Hepatocyte (in vitro differentiated cells): ENCODE data around the gene DEDD2. TPM values are rescaled to one million over a fixed set of nuclear protein-coding genes. Genes with fewer than 3 reads are reported as not detected.

Source experiments
- DNase-seq: peaks from one replicate; pipeline ENCODE4 v3.0.0-alpha.2; 2016; ENCODE audit warnings: low spot score
- H2AFZ ChIP-seq: fragments of 200-600 bp; sonication (generic); 2 replicates; pipeline ENCODE4 v1.6.0; 2016; ENCODE audit warnings: antibody characterized with exemption, mild to moderate bottlenecking
- H3K27ac ChIP-seq: fragments of 200-600 bp; sonication (generic); 2 replicates; pipeline ENCODE4 v1.5.1; 2016; ENCODE audit warnings: mild to moderate bottlenecking
- H3K27me3 ChIP-seq: fragments of 200-600 bp; sonication (generic); 2 replicates; pipeline ENCODE4 v1.6.1; 2016
- H3K36me3 ChIP-seq: fragments of 200-600 bp; sonication (generic); replicated peaks from 2 replicates; pipeline ENCODE4 v1.5.1; 2016; ENCODE audit warnings: low read depth; ENCODE audit not compliant: insufficient read depth
- H3K4me1 ChIP-seq: fragments of 200-600 bp; sonication (generic); 2 replicates; pipeline ENCODE4 v1.5.1; 2016; ENCODE audit warnings: mild to moderate bottlenecking, moderate library complexity; ENCODE audit not compliant: insufficient read depth
- H3K4me2 ChIP-seq: fragments of 200-600 bp; sonication (generic); 2 replicates; pipeline ENCODE4 v1.6.0; 2016
- H3K4me3 ChIP-seq: fragments of 200-600 bp; sonication (generic); 2 replicates; pipeline ENCODE4 v1.5.1; 2016; ENCODE audit warnings: mild to moderate bottlenecking
- H3K79me2 ChIP-seq: fragments of 200-600 bp; sonication (generic); 2 replicates; pipeline ENCODE4 v1.6.0; 2017; ENCODE audit warnings: mild to moderate bottlenecking
- H3K9me2 ChIP-seq: fragments of 200-600 bp; sonication (generic); replicated peaks from 2 replicates; pipeline ENCODE4 v1.6.0; 2017; ENCODE audit warnings: mild to moderate bottlenecking; ENCODE audit not compliant: insufficient read depth
- H3K9me3 ChIP-seq: fragments of 200-600 bp; sonication (generic); 2 replicates; pipeline ENCODE4 v1.5.1; 2016; ENCODE audit warnings: low read depth, mild to moderate bottlenecking
- H4K20me1 ChIP-seq: fragments of 200-600 bp; sonication (generic); 2 replicates; pipeline ENCODE4 v1.6.0; 2016; ENCODE audit warnings: mild to moderate bottlenecking; ENCODE audit not compliant: insufficient read depth, poor library complexity, severe bottlenecking
- CTCF ChIP-seq: fragments of 200-600 bp; sonication (generic); IDR thresholded peaks from 2 replicates; pipeline ENCODE4 v1.5.1; 2016; ENCODE audit warnings: antibody characterized with exemption, mild to moderate bottlenecking; ENCODE audit not compliant: poor library complexity
- EZH2 ChIP-seq: fragments of 200-600 bp; sonication (generic); IDR thresholded peaks from 2 replicates; pipeline ENCODE4 v1.6.1; 2016; ENCODE audit warnings: antibody characterized with exemption, mild to moderate bottlenecking, borderline replicate concordance
- EZH2phosphoT487 ChIP-seq: fragments of 200-600 bp; sonication (generic); IDR thresholded peaks from one replicate; pipeline ENCODE4 v1.6.1; 2018; ENCODE audit warnings: antibody characterized with exemption, mild to moderate bottlenecking, low read depth, moderate library complexity; ENCODE audit not compliant: unreplicated experiment, severe bottlenecking
- WGBS: methylation state at CpG from one replicate; pipeline ENCODE4 v1.1.6; 2016; ENCODE audit warnings: low lambda C conversion rate; ENCODE audit errors: missing lambda C conversion rate; 5-methylcytosine and 5-hydroxymethylcytosine counted together
- polyA plus RNA-seq: library from polyadenylated mRNA; unstranded; fragments of >200 nt; fragmentation: Nextera tagmentation; extraction: Ambion mirVana; gene quantifications from 2 replicates; pipeline ENCODE4 v1.2.1, GENCODE V29; 2016
- total RNA-seq: library from RNA; depleted of rRNA; stranded (reverse); fragments of >200 nt; gene quantifications from 2 replicates; pipeline ENCODE4 v1.2.3, GENCODE V29; 2014

The DEDD2 gene
- total and polyA plus RNA-seq, 2 experiments from 2014 or later: 34.2 to 37.8 TPM

- TF ChIP-seq CTCF (no peak), EZH2phosphoT487 (no peak), EZH2 (no peak)
- H3K79me2 ChIP-seq: no peaks in the 10 kb centered on the region
- H4K20me1 ChIP-seq: no peaks in the 10 kb centered on the region
- H3K27me3 ChIP-seq: peaks cover 6% of the 10 kb centered on the region
- H3K36me3 ChIP-seq: no peaks in the 10 kb centered on the region
- 80% methylated on average over 3 of the region's 3 CpGs for WGBS
- no peak overlapping the region for H3K27ac ChIP-seq
- no peaks in the 10 kb centered on the region for H3K9me3 ChIP-seq
- H3K9me2 ChIP-seq: no peaks in the 10 kb centered on the region
- no peaks in the 10 kb centered on the region for H3K4me1 ChIP-seq
- H3K4me2 ChIP-seq: no peak overlapping the region
- H2AFZ ChIP-seq: no peak overlapping the region
- no peak for DNase-seq
- no peak overlapping the region for H3K4me3 ChIP-seq
These were observed 28.3 kb downstream of the DEDD2 start for GRCh38 chr19:42189133-42189532.

- Histone ChIP-seq H3K4me1 (no peaks in the 10 kb centered on the region), H4K20me1 (no peaks in the 10 kb centered on the region), H3K9me2 (no peaks in the 10 kb centered on the region), H3K4me2 (no peak overlapping the region), H3K27ac (no peak overlapping the region), H3K27me3 (peaks cover 6% of the 10 kb centered on the region), H3K79me2 (no peaks in the 10 kb centered on the region), H3K9me3 (no peaks in the 10 kb centered on the region), H3K4me3 (no peak overlapping the region), H2AFZ (no peak overlapping the region), H3K36me3 (no peaks in the 10 kb centered on the region)
- 82% methylated on average over 1 of the region's 1 CpG for WGBS
- no peak for TF ChIP-seq EZH2
- no peak for TF ChIP-seq EZH2phosphoT487
- TF ChIP-seq CTCF: no peak
- no peak for DNase-seq
These were observed 28.8 kb downstream of the DEDD2 start for GRCh38 chr19:42188665-42189064.

GRCh38 chr19:42185277-42185676, 32.2 kb downstream of the DEDD2 start:
- no peak overlapping the region for H3K4me2 ChIP-seq
- no peaks in the 10 kb centered on the region for H3K4me1 ChIP-seq
- no peaks in the 10 kb centered on the region for H4K20me1 ChIP-seq

More at GRCh38 chr19:42185277-42185676, 32.2 kb downstream of the DEDD2 start:
- no peak overlapping the region for H3K27ac ChIP-seq
- no peak for DNase-seq
- no peaks in the 10 kb centered on the region for H3K9me2 ChIP-seq
- no peaks in the 10 kb centered on the region for H3K79me2 ChIP-seq
- TF ChIP-seq EZH2phosphoT487 (no peak), CTCF (no peak), EZH2 (no peak)
- no peaks in the 10 kb centered on the region for H3K9me3 ChIP-seq
- no peak overlapping the region for H2AFZ ChIP-seq
- peaks cover 34% of the 10 kb centered on the region for H3K27me3 ChIP-seq
- no peaks in the 10 kb centered on the region for H3K36me3 ChIP-seq
- no peak overlapping the region for H3K4me3 ChIP-seq
